GM12891 (cell line): ENCODE measurements around the gene ADAMTS18.

ENCODE experiments used
- PAX5 ChIP-seq: IDR thresholded peaks from 2 replicates; pipeline ENCODE4 v1.6.1; 2011; ENCODE audit warnings: low read length, moderate library complexity, mild to moderate bottlenecking; ENCODE audit not compliant: insufficient read depth, severe bottlenecking
- POLR2A ChIP-seq: IDR thresholded peaks from 2 replicates; pipeline ENCODE4 v1.6.1; 2011; ENCODE audit warnings: low read depth, low read length, control low read depth
- POLR2AphosphoS5 ChIP-seq: IDR thresholded peaks from 2 replicates; pipeline ENCODE4 v1.6.1; 2011; ENCODE audit warnings: low read depth, low read length, control low read depth
- POU2F2 ChIP-seq: IDR thresholded peaks from 2 replicates; pipeline ENCODE4 v1.6.1; 2011; ENCODE audit warnings: low read depth, mild to moderate bottlenecking, control low read depth, low read length, moderate library complexity
- SPI1 ChIP-seq: IDR thresholded peaks from 2 replicates; pipeline ENCODE4 v1.6.1; 2011; ENCODE audit warnings: low read depth, low read length, control low read depth
- TAF1 ChIP-seq: IDR thresholded peaks from 2 replicates; pipeline ENCODE4 v1.6.1; 2011; ENCODE audit warnings: low read depth, low read length, control low read depth

- TF ChIP-seq TAF1 (no peak), POLR2A (no peak), POLR2AphosphoS5 (no peak), SPI1 (no peak), PAX5 (no peak), POU2F2 (no peak)
Observed at GRCh38 chr16:77439106-77439505, 4.3 kb upstream of the ADAMTS18 start.
